IPS-18a (cell line): ENCODE results near the gene PLPP4.
"Not testable (repeated sequence)": the region's sequence is repeated elsewhere in the genome, so short reads cannot be mapped to it uniquely, and the experiment has no call there.

Experiments used
- H3K27ac ChIP-seq: one replicate; pipeline ENCODE4 v1.5.1; 2013; ENCODE audit warnings: low read length
- H3K27me3 ChIP-seq: one replicate; pipeline ENCODE4 v1.6.1; 2013; ENCODE audit warnings: mild to moderate bottlenecking, low read length; ENCODE audit not compliant: control insufficient read depth, insufficient read depth
- H3K36me3 ChIP-seq: one replicate; pipeline ENCODE4 v1.6.1; 2013; ENCODE audit warnings: low read depth, low read length; ENCODE audit not compliant: control insufficient read depth
- H3K4me1 ChIP-seq: one replicate; pipeline ENCODE4 v1.6.1; 2013; ENCODE audit warnings: low read depth, low read length; ENCODE audit not compliant: control insufficient read depth
- H3K4me3 ChIP-seq: one replicate; pipeline ENCODE4 v1.5.1; 2013; ENCODE audit warnings: low read length
- H3K9ac ChIP-seq: one replicate; pipeline ENCODE4 v1.6.1; 2013; ENCODE audit warnings: mild to moderate bottlenecking, low read length, moderate library complexity
- H3K9me3 ChIP-seq: one replicate; pipeline ENCODE4 v1.6.1; 2013; ENCODE audit warnings: low read depth, low read length; ENCODE audit not compliant: control insufficient read depth

PLPP4 gene

GRCh38 chr10:120493411-120494312, 36.6 kb downstream of the PLPP4 start:
- Histone ChIP-seq H3K27me3 (no peaks in the 10 kb centered on the region), H3K36me3 (no peaks in the 10 kb centered on the region), H3K4me1 (no peaks in the 10 kb centered on the region), H3K9me3 (no peaks in the 10 kb centered on the region), H3K9ac (no peak overlapping the region), H3K27ac (no peak overlapping the region), H3K4me3 (no peak overlapping the region)

- Histone ChIP-seq H3K27ac (no peak overlapping the region), H3K36me3 (no peaks in the 10 kb centered on the region), H3K9me3 (no peaks in the 10 kb centered on the region)
Observed at GRCh38 chr10:120494313-120494710, 37.3 kb downstream of the PLPP4 start.

GRCh38 chr10:120495226-120496009, 38.4 kb downstream of the PLPP4 start:
- H3K27ac ChIP-seq: no peak overlapping the region
- no peaks in the 10 kb centered on the region for H3K9me3 ChIP-seq
- no peaks in the 10 kb centered on the region for H3K36me3 ChIP-seq
- H3K4me1 ChIP-seq: no peaks in the 10 kb centered on the region
- no peak overlapping the region for H3K4me3 ChIP-seq
- no peaks in the 10 kb centered on the region for H3K27me3 ChIP-seq
- H3K9ac ChIP-seq: no peak overlapping the region

More at GRCh38 chr10:120494313-120494710, 37.3 kb downstream of the PLPP4 start:
- Histone ChIP-seq H3K27me3 (no peaks in the 10 kb centered on the region), H3K4me1 (no peaks in the 10 kb centered on the region), H3K4me3 (no peak overlapping the region), H3K9ac (no peak overlapping the region)

- Histone ChIP-seq H3K27me3 (no peaks in the 10 kb centered on the region), H3K9me3 (no peaks in the 10 kb centered on the region), H3K36me3 (no peaks in the 10 kb centered on the region), H3K4me3 (no peak overlapping the region), H3K4me1 (peaks cover 2% of the 10 kb centered on the region), H3K9ac (no peak overlapping the region), H3K27ac (no peak overlapping the region)
Observed at GRCh38 chr10:120499883-120500282, 42.9 kb downstream of the PLPP4 start.

GRCh38 chr10:120503689-120504088, 46.7 kb downstream of the PLPP4 start:
- H3K27me3 ChIP-seq: no peaks in the 10 kb centered on the region
- H3K27ac ChIP-seq: no peak overlapping the region
- H3K4me1 ChIP-seq: peaks cover 14% of the 10 kb centered on the region
- H3K4me3 ChIP-seq: no peak overlapping the region
- H3K36me3 ChIP-seq: no peaks in the 10 kb centered on the region
- no peak overlapping the region for H3K9ac ChIP-seq
- H3K9me3 ChIP-seq: no peaks in the 10 kb centered on the region

GRCh38 chr10:120504227-120504626, 47.2 kb downstream of the PLPP4 start:
- H3K27me3 ChIP-seq, H3K27ac ChIP-seq, H3K4me3 ChIP-seq, H3K9me3 ChIP-seq, H3K36me3 ChIP-seq, H3K9ac ChIP-seq: not testable (repeated sequence)
- peaks cover 14% of the 10 kb centered on the region for H3K4me1 ChIP-seq

GRCh38 chr10:120505056-120505455, 48.0 kb downstream of the PLPP4 start:
- no peak overlapping the region for H3K9ac ChIP-seq

GRCh38 chr10:120505866-120506265, 48.8 kb downstream of the PLPP4 start:
- Histone ChIP-seq H3K4me3 (no peak overlapping the region), H3K9ac (no peak overlapping the region), H3K36me3 (no peaks in the 10 kb centered on the region), H3K27me3 (no peaks in the 10 kb centered on the region), H3K4me1 (peaks cover 14% of the 10 kb centered on the region), H3K9me3 (no peaks in the 10 kb centered on the region), H3K27ac (no peak overlapping the region)

More at GRCh38 chr10:120505056-120505455, 48.0 kb downstream of the PLPP4 start:
- H3K4me1 ChIP-seq: peaks cover 14% of the 10 kb centered on the region
- H3K36me3 ChIP-seq: no peaks in the 10 kb centered on the region
- no peak overlapping the region for H3K4me3 ChIP-seq
- no peak overlapping the region for H3K27ac ChIP-seq
- H3K27me3 ChIP-seq: no peaks in the 10 kb centered on the region
- no peaks in the 10 kb centered on the region for H3K9me3 ChIP-seq

GRCh38 chr10:120506674-120507073, 49.6 kb downstream of the PLPP4 start:
- Histone ChIP-seq H3K9me3 (no peaks in the 10 kb centered on the region), H3K27me3 (no peaks in the 10 kb centered on the region), H3K27ac (no peak overlapping the region), H3K9ac (no peak overlapping the region), H3K4me3 (no peak overlapping the region), H3K4me1 (peaks cover 14% of the 10 kb centered on the region), H3K36me3 (no peaks in the 10 kb centered on the region)

- Histone ChIP-seq H3K36me3 (no peaks in the 10 kb centered on the region), H3K9ac (no peak overlapping the region), H3K27me3 (no peaks in the 10 kb centered on the region), H3K4me1 (peaks cover 14% of the 10 kb centered on the region), H3K4me3 (no peak overlapping the region), H3K27ac (no peak overlapping the region), H3K9me3 (no peaks in the 10 kb centered on the region)
Observed at GRCh38 chr10:120507175-120507574, 50.1 kb downstream of the PLPP4 start.

GRCh38 chr10:120507651-120508050, 50.6 kb downstream of the PLPP4 start:
- Histone ChIP-seq H3K9me3 (no peaks in the 10 kb centered on the region), H3K4me3 (no peak overlapping the region), H3K27ac (no peak overlapping the region), H3K36me3 (no peaks in the 10 kb centered on the region), H3K9ac (no peak overlapping the region), H3K4me1 (peaks cover 14% of the 10 kb centered on the region), H3K27me3 (no peaks in the 10 kb centered on the region)
